Lower leg skin (tissue), 4 donors: ENCODE results near the gene PEAK1. TPM values are rescaled to one million over a fixed set of nuclear protein-coding genes. Genes with fewer than 3 reads are reported as not detected.

Experiments used
- DNase-seq, 2 donors: peaks; one replicate each; pipeline ENCODE4 v3.0.0-alpha.2; 2019; ENCODE audit warnings: low spot score in 2 of 2
- H3K4me3 ChIP-seq: fragments of 200-600 bp; sonication (generic); 2 replicates; pipeline ENCODE4 v1.5.1; 2017; ENCODE audit warnings: mild to moderate bottlenecking, low read depth; ENCODE audit not compliant: poor library complexity, severe bottlenecking
- POLR2A ChIP-seq, 2 donors: fragments of 450-650 bp; IDR thresholded peaks; one replicate each; pipeline ENCODE4 v1.6.1; 2016 to 2017; ENCODE audit warnings: antibody characterized with exemption in 2 of 2, mild to moderate bottlenecking in 1 of 2, moderate library complexity in 1 of 2
- WGBS, 2 donors: methylation state at CpG; one replicate each; pipeline ENCODE4 v1.1.5; 2018; 5-methylcytosine and 5-hydroxymethylcytosine counted together
- intact Hi-C: fragments of 100-400 bp; cut with DNase I; formaldehyde crosslinking; loops from one replicate; pipeline ENCODE4 v1.15.0; 2023; ENCODE audit warnings: low total_unique reads
- total RNA-seq, 4 donors: library from RNA; depleted of rRNA; stranded (reverse); fragments of >200 nt; gene quantifications; one replicate each; pipeline ENCODE4 v1.1.0, GENCODE V29; 2016
- TF ChIP-seq, protein P1 (sequence below), 3 donors: fragments of 450-650 bp; IDR thresholded peaks; one replicate each; pipeline ENCODE4 v1.5.1; 2016; ENCODE audit warnings: antibody characterized with exemption in 3 of 3, mild to moderate bottlenecking in 3 of 3, moderate library complexity in 2 of 3

Gene PEAK1
- total RNA-seq, 4 donors from 2014 or later, result 23.4 to 38.2 (median 31.0) TPM

DNA sequence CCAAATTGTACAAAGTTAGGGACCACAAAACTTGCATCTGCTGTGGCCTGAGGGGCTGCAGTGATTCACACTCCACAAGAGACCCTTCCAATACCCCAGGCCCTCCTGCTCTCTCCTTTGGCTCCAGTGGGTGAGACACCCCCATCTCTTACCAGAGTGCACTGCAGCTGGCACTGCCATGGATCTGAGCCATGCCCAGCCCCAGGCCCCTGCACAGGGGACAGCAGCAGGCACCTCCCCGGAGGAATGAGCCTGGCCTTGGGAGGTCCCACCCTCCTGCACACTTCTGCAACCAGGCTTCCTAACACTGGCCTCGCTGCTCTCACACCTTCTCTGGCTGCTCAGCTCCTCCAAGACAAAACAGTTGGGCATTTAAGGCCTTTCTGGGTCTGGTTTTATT, 332.7 kb downstream of the PEAK1 start:
- DNase-seq, result peak in 1 of 2 donors; percentile 63
- TF ChIP-seq, protein P1, sequence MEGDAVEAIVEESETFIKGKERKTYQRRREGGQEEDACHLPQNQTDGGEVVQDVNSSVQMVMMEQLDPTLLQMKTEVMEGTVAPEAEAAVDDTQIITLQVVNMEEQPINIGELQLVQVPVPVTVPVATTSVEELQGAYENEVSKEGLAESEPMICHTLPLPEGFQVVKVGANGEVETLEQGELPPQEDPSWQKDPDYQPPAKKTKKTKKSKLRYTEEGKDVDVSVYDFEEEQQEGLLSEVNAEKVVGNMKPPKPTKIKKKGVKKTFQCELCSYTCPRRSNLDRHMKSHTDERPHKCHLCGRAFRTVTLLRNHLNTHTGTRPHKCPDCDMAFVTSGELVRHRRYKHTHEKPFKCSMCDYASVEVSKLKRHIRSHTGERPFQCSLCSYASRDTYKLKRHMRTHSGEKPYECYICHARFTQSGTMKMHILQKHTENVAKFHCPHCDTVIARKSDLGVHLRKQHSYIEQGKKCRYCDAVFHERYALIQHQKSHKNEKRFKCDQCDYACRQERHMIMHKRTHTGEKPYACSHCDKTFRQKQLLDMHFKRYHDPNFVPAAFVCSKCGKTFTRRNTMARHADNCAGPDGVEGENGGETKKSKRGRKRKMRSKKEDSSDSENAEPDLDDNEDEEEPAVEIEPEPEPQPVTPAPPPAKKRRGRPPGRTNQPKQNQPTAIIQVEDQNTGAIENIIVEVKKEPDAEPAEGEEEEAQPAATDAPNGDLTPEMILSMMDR (IDR thresholded peaks at IDR 0.05), result no peak
- TF ChIP-seq POLR2A (IDR thresholded peaks at IDR 0.05), result no peak
- intact Hi-C loops, result no loop called here
- 82 to 96% methylated on average over 2 of the region's 2 CpGs for WGBS, 2 donors
- H3K4me3 ChIP-seq, result no peak overlapping the region

DNA sequence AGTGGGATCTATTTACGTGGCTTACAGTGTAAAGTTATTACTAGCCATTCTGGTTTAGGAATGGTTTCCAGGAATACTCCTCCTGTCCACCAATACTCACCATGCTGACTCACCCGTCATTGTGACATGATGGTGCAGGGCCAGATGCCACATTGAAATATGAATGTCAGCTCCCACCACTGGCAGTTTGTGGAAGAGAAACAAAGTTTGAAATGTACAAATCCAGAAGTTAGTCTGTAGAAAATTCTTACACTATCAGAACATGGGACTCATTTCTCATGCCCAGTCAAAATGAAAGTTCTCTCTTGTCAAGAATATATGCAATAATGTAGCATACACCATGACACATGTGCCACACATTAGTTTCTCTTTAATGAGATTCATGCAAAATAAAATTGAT, 334.6 kb downstream of the PEAK1 start:
- intact Hi-C loops, result no loop called here
- TF ChIP-seq, protein P1 (IDR thresholded peaks at IDR 0.05), result no peak
- no peak for TF ChIP-seq POLR2A (IDR thresholded peaks at IDR 0.05)
- DNase-seq, result no peak
- H3K4me3 ChIP-seq, result no peak overlapping the region
- 47 to 73% methylated on average over 2 of the region's 2 CpGs for WGBS, 2 donors

DNA sequence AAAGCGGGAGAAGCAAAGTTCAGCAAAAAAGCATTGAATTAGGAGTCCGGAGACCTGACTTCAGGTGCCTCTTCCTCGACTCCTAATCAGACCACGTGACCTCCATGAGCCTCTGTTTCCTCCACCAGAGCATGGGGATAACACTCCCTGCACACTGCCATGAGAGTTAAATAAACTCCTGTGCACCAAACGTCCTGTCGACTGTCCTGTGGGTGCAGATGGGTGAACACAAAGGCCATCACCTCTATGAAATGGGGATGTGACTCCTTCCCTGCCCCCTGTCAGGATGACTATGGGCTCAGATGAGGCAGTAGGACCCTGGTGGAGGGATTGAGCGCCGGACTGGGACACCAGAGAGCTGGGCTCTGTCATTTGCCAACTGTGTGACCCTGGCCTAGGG, 335.5 kb downstream of the PEAK1 start:
- intact Hi-C loops, result no loop called here
- WGBS, 2 donors, result 92 to 95% methylated on average over 8 of the region's 8 CpGs
- peak; percentile 8 to 69 for DNase-seq
- no peak overlapping the region for H3K4me3 ChIP-seq
- TF ChIP-seq, protein P1 (IDR thresholded peaks at IDR 0.05), result no peak
- no peak for TF ChIP-seq POLR2A (IDR thresholded peaks at IDR 0.05)

DNA sequence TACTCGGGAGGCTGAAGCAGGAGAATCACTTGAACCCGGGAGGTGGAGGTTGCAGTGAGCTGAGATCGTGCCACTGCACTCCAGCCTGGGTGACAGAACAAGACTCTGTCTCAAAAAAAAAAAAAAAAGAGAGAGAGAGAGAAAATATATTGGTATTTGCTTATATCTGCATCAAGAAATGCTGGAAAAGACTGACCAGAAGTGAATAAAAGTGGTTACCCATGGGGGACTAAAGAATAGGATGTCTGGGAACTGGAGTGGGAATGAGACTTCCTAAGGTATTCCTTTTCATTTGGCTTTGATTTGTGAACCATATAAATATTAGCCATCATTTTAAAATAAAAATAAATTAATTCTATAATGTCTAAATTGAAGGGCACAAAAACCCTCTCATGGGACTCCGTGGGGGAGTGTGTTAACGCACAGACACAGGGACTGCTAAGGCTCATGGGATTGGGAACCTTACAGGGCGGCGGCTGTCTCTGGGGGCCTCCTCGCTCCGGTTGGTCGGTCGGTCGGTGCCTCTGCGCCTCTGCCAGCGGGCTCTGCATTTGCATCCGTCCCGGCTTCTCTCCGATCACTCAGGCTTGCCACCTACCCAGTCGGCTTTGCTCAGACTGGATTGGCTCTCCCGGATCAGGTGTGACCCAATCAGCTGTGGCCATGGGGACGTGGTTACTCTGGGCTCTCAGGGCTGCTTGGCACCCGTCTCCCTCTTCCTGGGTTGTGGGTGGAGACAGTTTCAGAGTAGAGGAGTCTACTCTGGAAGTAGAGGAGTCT, 336.3 kb downstream of the PEAK1 start:
- DNase-seq, result peak; percentile 65 to 88
- no peak overlapping the region for H3K4me3 ChIP-seq
- WGBS, 2 donors, result 11 to 14% methylated on average over 20 to 21 of the region's 21 CpGs
- TF ChIP-seq, protein P1 (IDR thresholded peaks at IDR 0.05), result no peak
- no peak for TF ChIP-seq POLR2A (IDR thresholded peaks at IDR 0.05)
- intact Hi-C loops, result no loop called here

DNA sequence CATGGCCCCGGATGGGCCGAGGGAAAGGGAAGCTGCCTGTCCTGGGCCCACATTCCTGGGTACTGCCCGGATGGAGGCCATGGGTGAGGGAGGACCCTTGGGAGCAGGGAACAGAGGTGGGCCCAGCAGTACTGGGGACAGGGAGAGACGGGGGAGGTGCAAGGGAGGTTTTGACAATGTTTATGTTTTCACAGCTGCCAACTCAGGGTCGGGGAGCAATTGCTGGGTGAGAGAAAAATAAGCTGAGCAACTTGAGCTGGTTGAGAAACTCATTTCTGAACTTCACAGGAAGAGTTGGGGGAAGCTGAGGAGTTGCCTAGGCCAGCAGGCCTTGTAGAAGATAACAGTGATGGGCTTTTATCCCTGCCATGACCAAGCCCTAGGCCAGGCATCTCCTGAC, 337.9 kb downstream of the PEAK1 start:
- DNase-seq, result no peak
- TF ChIP-seq POLR2A (IDR thresholded peaks at IDR 0.05), result no peak
- TF ChIP-seq, protein P1 (IDR thresholded peaks at IDR 0.05), result no peak
- no peak overlapping the region for H3K4me3 ChIP-seq
- intact Hi-C loops, result no loop called here
- WGBS, 2 donors, result 87 to 89% methylated on average over 5 of the region's 5 CpGs
